ENCODE measurements around the gene CDH6. TPM values are rescaled to one million over a fixed set of nuclear protein-coding genes. Genes with fewer than 3 reads are reported as not detected.

The CDH6 gene
- total and polyA plus RNA-seq, 2 of the 13 experiments (the other 11 are each of a cell fraction or from before 2014, with no cell fraction given), result not detected

GRCh38 chr5:31208043-31208442, 14.6 kb downstream of the CDH6 start (continued):
- TF ChIP-seq ZEB1 (IDR thresholded peaks at IDR 0.05; ENCODE audit: insufficient replicate concordance, low read depth) (no peak), JARID2 (CRISPR knock-in tag; IDR thresholded peaks at IDR 0.05; ENCODE audit: insufficient replicate concordance) (no peak), TGIF2 (CRISPR knock-in tag; IDR thresholded peaks at IDR 0.05) (no peak), YEATS4 (CRISPR knock-in tag; IDR thresholded peaks at IDR 0.05; ENCODE audit: borderline replicate concordance) (no peak)
- TF ChIP-seq, protein P1, sequence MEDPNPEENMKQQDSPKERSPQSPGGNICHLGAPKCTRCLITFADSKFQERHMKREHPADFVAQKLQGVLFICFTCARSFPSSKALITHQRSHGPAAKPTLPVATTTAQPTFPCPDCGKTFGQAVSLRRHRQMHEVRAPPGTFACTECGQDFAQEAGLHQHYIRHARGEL (CRISPR knock-in tag; IDR thresholded peaks at IDR 0.05), result no peak

GRCh38 chr5:31209334-31209733, 15.8 kb downstream of the CDH6 start:
- TF ChIP-seq CCDC6 (CRISPR knock-in tag; IDR thresholded peaks at IDR 0.05) (no peak), NFE2 (CRISPR knock-in tag; IDR thresholded peaks at IDR 0.05) (no peak), ZNF768 (CRISPR knock-in tag; IDR thresholded peaks at IDR 0.05) (no peak), ZNF816 (CRISPR knock-in tag; IDR thresholded peaks at IDR 0.05; ENCODE audit: borderline replicate concordance) (no peak), ISL2 (CRISPR knock-in tag; IDR thresholded peaks at IDR 0.05) (no peak), SMAD9 (CRISPR knock-in tag; IDR thresholded peaks at IDR 0.05) (no peak), CBFB (CRISPR knock-in tag; IDR thresholded peaks at IDR 0.05) (no peak), MNT (IDR thresholded peaks at IDR 0.05) (no peak), ZNF124 (CRISPR knock-in tag; IDR thresholded peaks at IDR 0.05) (no peak), NFIC (IDR thresholded peaks at IDR 0.05; ENCODE audit: low read length) (no peak), E2F5 (CRISPR knock-in tag; conservative IDR thresholded peaks at IDR 0.05) (no peak), HNF4G (IDR thresholded peaks at IDR 0.05; ENCODE audit: borderline replicate concordance, low read depth, low read length) (no peak), HNF4G (CRISPR knock-in tag; IDR thresholded peaks at IDR 0.05; ENCODE audit: borderline replicate concordance, low read depth) (no peak), ZNF879 (CRISPR knock-in tag; IDR thresholded peaks at IDR 0.05) (no peak), ZNF557 (CRISPR knock-in tag; IDR thresholded peaks at IDR 0.05) (no peak), SETDB1 (CRISPR knock-in tag; IDR thresholded peaks at IDR 0.05; ENCODE audit: borderline replicate concordance) (no peak), REL (CRISPR knock-in tag; conservative IDR thresholded peaks at IDR 0.05) (no peak)
- no peak for FAIRE-seq
- in situ Hi-C loops (cut with HindIII; ENCODE audit: extremely low pct_ligation_motif_present, low pct_unique_long_range_greater_than_20kb), result loop anchor here (25.0 kb wide), 1 partner anchor 797 kb away; no protein-coding TSS in a partner anchor
- CTCF ChIA-PET (ENCODE audit: low intra/inter-chr PET ratio, low total read pairs), result no interaction called here
- no peak for DNase-seq (ENCODE audit: low spot score)
- ATAC-seq, result no peak
- H3K27me3 ChIP-seq (ENCODE audit: control insufficient read depth in 1 of 2, insufficient read depth in 2 of 2, low read length in 2 of 2), result no peaks in the 10 kb centered on the region
- no peak overlapping the region for H3K27ac ChIP-seq (ENCODE audit: extremely low read length, insufficient read depth, low read length)
- no peaks in the 10 kb centered on the region for H3K9me3 ChIP-seq (ENCODE audit: low read length)
- POLR2A ChIA-PET, result no interaction called here
- H3K36me3 ChIP-seq (replicated peaks in 1 of 2; ENCODE audit: control insufficient read depth in 1 of 2, insufficient read depth in 2 of 2, low read length in 2 of 2), result no peaks in the 10 kb centered on the region
- no peaks in the 10 kb centered on the region for H4K20me1 ChIP-seq (ENCODE audit: insufficient read depth, low read length)
- intact Hi-C loops (cut with micrococcal nuclease; ENCODE audit: unreplicated experiment), result no loop called here
- H3K4me1 ChIP-seq (ENCODE audit: insufficient read depth, low read length), result no peaks in the 10 kb centered on the region
- no peaks in the 10 kb centered on the region for H3K79me2 ChIP-seq (ENCODE audit: insufficient read depth, low read length)
- no peak overlapping the region for H3K4me2 ChIP-seq (ENCODE audit: low read depth, low read length)
- 2% methylated on average over 3 of the region's 3 CpGs for WGBS (ENCODE audit: low lambda C conversion rate)
- no TSS peak for BruUV-seq (replicated peaks)
- no peak overlapping the region for H3K4me3 ChIP-seq (replicated peaks in 1 of 3; ENCODE audit: insufficient read depth in 1 of 3, low read depth in 2 of 3, low read length in 3 of 3)
- H2AFZ ChIP-seq (ENCODE audit: low read length), result no peak overlapping the region
- H3K9ac ChIP-seq (ENCODE audit: insufficient read depth, low read depth, low read length), result no peak overlapping the region
